Activated CD8-positive, alpha-beta T cell treated with anti-CD3 and anti-CD28 coated beads, Interleukin-2, amount 10 ng/mL, durations not matched to agents 7 days and 5 days (primary cell): ENCODE data around the gene TSPAN9. TPM values are rescaled to one million over a fixed set of nuclear protein-coding genes. Genes with fewer than 3 reads are reported as not detected.

ENCODE experiments used
- ATAC-seq: fragments of 150-1000 bp; cut with Tn5 transposase; one replicate; pipeline ENCODE4 v1.10.0; 2021; ENCODE audit warnings: moderate library complexity
- CTCF ChIA-PET: fragments of 350-600 bp; sonication (Branson Sonifier 250); formaldehyde crosslinking; loops from one replicate; lab custom pipeline; 2021; ENCODE audit warnings: antibody characterized with exemption; lab: Charles Lee
- POLR2A ChIA-PET: fragments of 350-600 bp; sonication (Branson Sonifier 250); formaldehyde crosslinking; loops from one replicate; lab custom pipeline; 2021; ENCODE audit warnings: antibody characterized with exemption; lab: Charles Lee
- DNase-seq: peaks from one replicate; pipeline ENCODE4 v3.0.0-alpha.2; 2020
- H3K27ac Mint-ChIP-seq: one replicate; pipeline ENCODE4 v1.8.0; 2021; ENCODE audit warnings: mild to moderate bottlenecking, mixed read lengths
- H3K27me3 Mint-ChIP-seq: one replicate; pipeline ENCODE4 v1.8.0; 2021; ENCODE audit warnings: low read depth, mixed read lengths
- H3K36me3 Mint-ChIP-seq: one replicate; pipeline ENCODE4 v1.8.0; 2021; ENCODE audit warnings: low read depth, mixed read lengths
- H3K4me1 Mint-ChIP-seq: one replicate; pipeline ENCODE4 v1.8.0; 2021; ENCODE audit warnings: low read depth, mixed read lengths
- H3K4me3 Mint-ChIP-seq: one replicate; pipeline ENCODE4 v1.8.0; 2021; ENCODE audit warnings: mild to moderate bottlenecking, mixed read lengths
- H3K9me3 Mint-ChIP-seq: one replicate; pipeline ENCODE4 v1.8.0; 2022; ENCODE audit warnings: mixed read lengths; ENCODE audit not compliant: insufficient read depth
- total RNA-seq, 2 experiments: library from RNA; stranded (reverse); gene quantifications; one replicate each; pipeline ENCODE4 v1.2.3, GENCODE V29; 2021

The TSPAN9 gene
- total RNA-seq, 2 experiments from 2014 or later, result not detected

- no peaks in the 10 kb centered on the region for H3K9me3 Mint-ChIP-seq
- CTCF ChIA-PET, result interaction anchor here (1.1 kb wide), 1 partner anchor 22 kb away, joined by 3 read pairs; no protein-coding TSS in a partner anchor
- H3K4me1 Mint-ChIP-seq, result no peaks in the 10 kb centered on the region
- H3K4me3 Mint-ChIP-seq, result no peak overlapping the region
- H3K27me3 Mint-ChIP-seq, result no peaks in the 10 kb centered on the region
- POLR2A ChIA-PET, result no interaction called here
- no peak for DNase-seq
- ATAC-seq, result no peak
- no peak overlapping the region for H3K27ac Mint-ChIP-seq
- no peaks in the 10 kb centered on the region for H3K36me3 Mint-ChIP-seq
Observed at GRCh38 chr12:3092764-3093163, 15.6 kb downstream of the TSPAN9 start.

GRCh38 chr12:3097186-3097804, 20.1 kb downstream of the TSPAN9 start:
- ChIA-PET POLR2A (no interaction called here), CTCF (no interaction called here)
- Mint-ChIP-seq H3K4me1 (no peaks in the 10 kb centered on the region), H3K4me3 (no peak overlapping the region), H3K27ac (no peak overlapping the region), H3K36me3 (peaks cover 3% of the 10 kb centered on the region), H3K9me3 (peaks cover 7% of the 10 kb centered on the region), H3K27me3 (peaks cover 5% of the 10 kb centered on the region)
- ATAC-seq, result no peak
- DNase-seq, result no peak

- H3K27ac Mint-ChIP-seq, result no peak overlapping the region
Observed at GRCh38 chr12:3097836-3098235, 20.7 kb downstream of the TSPAN9 start.

GRCh38 chr12:3098436-3098835, 21.3 kb downstream of the TSPAN9 start:
- CTCF ChIA-PET, result no interaction called here
- H3K9me3 Mint-ChIP-seq, result peaks cover 7% of the 10 kb centered on the region
- DNase-seq (no peak), ATAC-seq (no peak)
- no peak overlapping the region for H3K27ac Mint-ChIP-seq
- peaks cover 3% of the 10 kb centered on the region for H3K36me3 Mint-ChIP-seq
- no peaks in the 10 kb centered on the region for H3K4me1 Mint-ChIP-seq
- H3K4me3 Mint-ChIP-seq, result no peak overlapping the region
- peaks cover 5% of the 10 kb centered on the region for H3K27me3 Mint-ChIP-seq
- POLR2A ChIA-PET, result no interaction called here

More at GRCh38 chr12:3097836-3098235, 20.7 kb downstream of the TSPAN9 start:
- ATAC-seq (no peak), DNase-seq (no peak)
- CTCF ChIA-PET, result no interaction called here
- Mint-ChIP-seq H3K9me3 (peaks cover 7% of the 10 kb centered on the region), H3K36me3 (peaks cover 3% of the 10 kb centered on the region), H3K27me3 (peaks cover 5% of the 10 kb centered on the region), H3K4me1 (no peaks in the 10 kb centered on the region), H3K4me3 (no peak overlapping the region)
- POLR2A ChIA-PET, result no interaction called here

DNA sequence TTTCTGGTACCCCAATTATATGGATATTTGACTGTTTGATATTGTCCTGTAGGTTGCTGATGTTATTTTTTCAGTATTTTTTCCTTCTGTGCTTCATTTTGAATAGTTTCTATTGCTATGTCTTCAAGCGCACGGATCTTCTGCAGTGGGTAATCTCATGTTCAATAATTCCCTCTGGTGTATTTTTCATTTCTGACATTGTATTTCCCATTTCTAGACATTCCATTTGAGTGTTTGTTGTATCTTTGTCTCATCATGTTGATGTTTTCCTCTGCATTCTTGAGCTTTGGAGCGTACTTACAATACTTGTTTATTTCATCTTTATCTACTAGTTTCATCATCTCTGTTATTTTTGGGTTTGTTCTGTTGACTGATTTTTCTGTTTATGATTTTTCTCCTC, 22.0 kb downstream of the TSPAN9 start:
- no peak for DNase-seq
- Mint-ChIP-seq H3K4me1 (no peaks in the 10 kb centered on the region), H3K27me3 (peaks cover 5% of the 10 kb centered on the region), H3K9me3 (peaks cover 7% of the 10 kb centered on the region), H3K4me3 (no peak overlapping the region), H3K36me3 (peaks cover 3% of the 10 kb centered on the region), H3K27ac (no peak overlapping the region)
- POLR2A ChIA-PET, result no interaction called here
- ATAC-seq, result no peak
- CTCF ChIA-PET, result no interaction called here

DNA sequence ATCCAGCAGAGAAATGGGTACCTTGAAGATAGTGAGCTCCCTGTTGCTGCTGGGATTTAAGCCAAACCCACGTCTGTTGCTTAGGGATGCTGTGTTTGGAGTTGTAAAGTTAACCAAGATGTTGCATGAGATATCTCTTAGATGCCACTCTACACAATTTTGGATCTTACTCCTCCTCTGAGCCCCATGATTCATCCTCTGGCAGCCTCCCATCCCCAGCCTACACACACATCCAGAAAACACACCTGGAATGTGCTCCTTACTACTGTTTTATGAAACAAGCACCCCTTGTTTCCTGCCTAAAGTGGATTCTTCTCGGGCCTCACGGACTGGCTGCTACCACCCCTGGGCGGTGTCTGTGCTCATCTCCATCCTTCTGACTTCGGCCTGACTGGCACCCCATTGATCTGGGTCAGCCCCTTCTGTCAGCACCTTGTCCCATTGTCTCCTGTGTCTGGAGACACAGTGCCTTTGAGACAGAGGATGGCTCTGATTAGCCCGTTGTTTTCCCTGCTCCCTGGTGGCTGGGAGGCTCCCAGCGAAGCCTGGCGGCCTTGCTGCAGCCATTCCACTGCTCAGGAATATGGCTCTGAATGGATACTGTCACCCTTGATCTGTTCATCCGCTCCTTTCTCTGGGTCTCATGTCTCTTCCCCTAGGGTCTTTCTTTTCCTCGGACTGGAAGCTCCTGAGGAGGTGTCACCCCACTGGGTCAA, 24.3 kb downstream of the TSPAN9 start:
- Mint-ChIP-seq H3K4me1 (no peaks in the 10 kb centered on the region), H3K36me3 (peaks cover 3% of the 10 kb centered on the region), H3K27ac (no peak overlapping the region), H3K9me3 (peaks cover 7% of the 10 kb centered on the region), H3K4me3 (no peak overlapping the region), H3K27me3 (peaks cover 5% of the 10 kb centered on the region)
- ATAC-seq (no peak), DNase-seq (no peak)
- ChIA-PET CTCF (interaction anchor here (1.1 kb wide), 1 partner anchor 28 kb away, joined by 5 read pairs; no protein-coding TSS in a partner anchor), POLR2A (no interaction called here)

DNA sequence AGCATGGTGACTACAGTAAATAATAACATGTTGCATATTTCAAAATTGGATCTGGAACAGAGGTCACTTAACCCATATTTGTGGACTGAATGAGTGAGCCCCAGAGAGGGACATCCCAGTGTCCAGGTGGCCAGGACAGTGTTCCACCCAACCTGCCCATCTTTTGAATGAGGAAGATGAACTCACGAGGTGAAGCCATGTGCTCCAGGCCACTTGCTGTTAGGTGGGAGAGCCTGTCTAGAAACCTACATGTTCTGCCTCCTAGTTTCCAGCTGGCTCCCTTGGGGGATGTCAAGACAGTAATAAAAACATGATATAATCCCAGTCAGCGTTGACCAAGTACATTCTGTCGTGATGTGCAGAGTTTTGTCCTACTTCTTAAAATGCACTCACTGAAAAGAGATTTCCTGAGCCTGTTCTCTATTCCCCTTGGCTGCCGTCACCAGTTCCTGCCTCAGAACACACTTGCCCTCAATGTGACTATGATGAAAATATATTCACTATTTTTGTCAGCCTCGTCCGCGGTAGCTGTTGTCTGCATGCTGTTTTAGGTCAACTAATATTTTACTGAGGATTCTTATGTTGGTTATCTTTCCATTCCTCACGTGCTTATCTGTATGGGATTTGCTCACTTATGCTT, 25.7 kb downstream of the TSPAN9 start:
- POLR2A ChIA-PET, result no interaction called here
- peaks cover 3% of the 10 kb centered on the region for H3K36me3 Mint-ChIP-seq
- no peak overlapping the region for H3K4me3 Mint-ChIP-seq
- CTCF ChIA-PET, result no interaction called here
- ATAC-seq (no peak), DNase-seq (no peak)
- H3K27ac Mint-ChIP-seq, result no peak overlapping the region
- peaks cover 7% of the 10 kb centered on the region for H3K9me3 Mint-ChIP-seq
- peaks cover 5% of the 10 kb centered on the region for H3K27me3 Mint-ChIP-seq
- H3K4me1 Mint-ChIP-seq, result no peaks in the 10 kb centered on the region

- DNase-seq (no peak), ATAC-seq (no peak)
- Mint-ChIP-seq H3K27me3 (peaks cover 5% of the 10 kb centered on the region), H3K27ac (no peak overlapping the region), H3K4me3 (no peak overlapping the region), H3K9me3 (peaks cover 7% of the 10 kb centered on the region), H3K4me1 (no peaks in the 10 kb centered on the region), H3K36me3 (peaks cover 3% of the 10 kb centered on the region)
- ChIA-PET POLR2A (no interaction called here), CTCF (no interaction called here)
Observed at GRCh38 chr12:3103806-3104205, 26.6 kb downstream of the TSPAN9 start.

- Mint-ChIP-seq H3K27ac (no peak overlapping the region), H3K9me3 (no peaks in the 10 kb centered on the region), H3K4me1 (no peaks in the 10 kb centered on the region), H3K27me3 (peaks cover 8% of the 10 kb centered on the region), H3K36me3 (no peaks in the 10 kb centered on the region), H3K4me3 (no peak overlapping the region)
- ChIA-PET CTCF (no interaction called here), POLR2A (no interaction called here)
- no peak for DNase-seq
- no peak for ATAC-seq
Observed at GRCh38 chr12:3105690-3106479, 28.7 kb downstream of the TSPAN9 start.

DNA sequence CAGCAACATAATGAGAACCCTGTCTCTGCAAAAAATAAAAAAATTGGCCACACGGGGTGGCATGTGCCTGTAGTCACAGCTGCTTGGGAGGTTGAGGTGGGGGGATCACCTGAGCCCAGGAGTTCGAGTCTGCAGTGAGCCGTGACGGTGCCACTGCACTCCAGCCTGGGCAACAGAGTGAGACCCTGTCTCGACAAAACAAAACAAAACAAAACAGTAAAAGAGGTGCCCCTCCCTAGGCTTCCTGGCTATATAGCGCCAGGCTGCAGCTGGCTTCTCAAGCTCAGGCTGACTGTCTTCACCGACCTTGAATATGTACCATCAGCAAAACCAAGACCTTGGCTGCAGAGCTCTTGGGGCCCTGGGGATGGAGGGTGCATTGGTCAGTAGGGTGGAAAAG, 29.4 kb downstream of the TSPAN9 start:
- Mint-ChIP-seq H3K9me3 (no peaks in the 10 kb centered on the region), H3K36me3 (no peaks in the 10 kb centered on the region)
- CTCF ChIA-PET, result no interaction called here

GRCh38 chr12:3107071-3107583, 29.9 kb downstream of the TSPAN9 start:
- POLR2A ChIA-PET, result no interaction called here

More for the DNA sequence above, 29.4 kb downstream of the TSPAN9 start:
- H3K4me3 Mint-ChIP-seq, result no peak overlapping the region
- H3K4me1 Mint-ChIP-seq, result no peaks in the 10 kb centered on the region
- no peak for ATAC-seq
- POLR2A ChIA-PET, result no interaction called here
- H3K27me3 Mint-ChIP-seq, result peaks cover 7% of the 10 kb centered on the region
- no peak for DNase-seq
- H3K27ac Mint-ChIP-seq, result no peak overlapping the region

More at GRCh38 chr12:3107071-3107583, 29.9 kb downstream of the TSPAN9 start:
- CTCF ChIA-PET, result no interaction called here
- no peaks in the 10 kb centered on the region for H3K36me3 Mint-ChIP-seq
- H3K4me3 Mint-ChIP-seq, result no peak overlapping the region
- no peaks in the 10 kb centered on the region for H3K4me1 Mint-ChIP-seq
- no peak for ATAC-seq
- H3K27me3 Mint-ChIP-seq, result peaks cover 7% of the 10 kb centered on the region
- no peaks in the 10 kb centered on the region for H3K9me3 Mint-ChIP-seq
- no peak overlapping the region for H3K27ac Mint-ChIP-seq
- no peak for DNase-seq
